ENCODE results near the gene FPR3. TPM values are rescaled to one million over a fixed set of nuclear protein-coding genes. Genes with fewer than 3 reads are reported as not detected.
"Not testable (repeated sequence)": the region's sequence is repeated elsewhere in the genome, so short reads cannot be mapped to it uniquely, and the experiment has no call there.

The FPR3 gene
- polyA plus RNA-seq, 12 donors = 0.09 to 0.75 (median 0.34) TPM; not detected in 2

DNA sequence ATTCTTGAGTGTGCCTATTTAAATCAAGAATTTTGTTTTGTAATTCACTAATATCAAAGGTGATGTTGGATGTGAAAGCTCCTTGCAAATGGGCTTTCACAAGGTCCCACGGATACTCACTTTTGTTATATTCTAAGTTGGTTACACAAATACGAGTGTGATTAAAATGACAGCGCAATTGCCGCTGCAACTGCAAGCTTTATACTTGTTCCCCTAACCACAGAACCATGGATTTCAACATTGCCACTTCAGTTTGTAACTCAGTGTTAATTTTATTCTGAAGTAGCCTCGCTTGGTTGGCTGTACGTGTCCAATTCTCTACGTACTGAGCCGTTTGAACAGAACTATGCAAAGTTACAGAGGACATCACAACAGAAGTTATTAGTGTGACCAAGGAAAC, 10.4 kb downstream of the FPR3 start:
- DNase-seq = not testable (repeated sequence)

- not testable (repeated sequence) for DNase-seq
Measured at GRCh38 chr19:51806571-51806970, 11.6 kb downstream of the FPR3 start.

DNA sequence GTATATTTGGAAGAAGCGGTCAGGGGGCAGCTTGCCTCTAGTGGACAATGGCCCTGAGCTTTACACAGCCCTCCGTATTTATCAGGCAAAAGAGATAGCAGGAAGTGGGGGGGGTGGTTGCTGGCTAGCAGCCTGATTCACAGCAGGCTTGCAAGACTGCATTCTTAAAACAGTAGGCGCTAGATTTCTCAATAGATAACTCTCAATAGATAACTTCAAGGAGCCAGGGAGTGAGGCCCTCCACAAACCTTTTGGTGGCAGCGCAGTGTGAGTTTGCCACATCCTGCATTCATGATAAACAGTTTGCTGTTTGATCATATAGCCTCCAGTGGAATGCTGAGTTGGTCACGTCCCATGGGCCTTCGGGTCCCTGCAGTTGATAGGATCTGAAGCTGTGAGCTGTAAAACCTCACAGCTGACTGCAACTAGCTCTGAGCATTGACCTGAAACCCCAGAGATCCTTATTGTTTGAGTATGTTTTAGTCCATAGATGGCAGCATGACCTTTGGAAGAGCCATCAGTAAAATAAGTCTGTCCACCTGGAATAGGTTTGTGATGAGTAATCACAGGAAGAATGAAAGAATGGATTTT, 12.2 kb downstream of the FPR3 start:
- DNase-seq = no peak

- no peak for DNase-seq
Measured at GRCh38 chr19:51807925-51808324, 13.0 kb downstream of the FPR3 start.

DNA sequence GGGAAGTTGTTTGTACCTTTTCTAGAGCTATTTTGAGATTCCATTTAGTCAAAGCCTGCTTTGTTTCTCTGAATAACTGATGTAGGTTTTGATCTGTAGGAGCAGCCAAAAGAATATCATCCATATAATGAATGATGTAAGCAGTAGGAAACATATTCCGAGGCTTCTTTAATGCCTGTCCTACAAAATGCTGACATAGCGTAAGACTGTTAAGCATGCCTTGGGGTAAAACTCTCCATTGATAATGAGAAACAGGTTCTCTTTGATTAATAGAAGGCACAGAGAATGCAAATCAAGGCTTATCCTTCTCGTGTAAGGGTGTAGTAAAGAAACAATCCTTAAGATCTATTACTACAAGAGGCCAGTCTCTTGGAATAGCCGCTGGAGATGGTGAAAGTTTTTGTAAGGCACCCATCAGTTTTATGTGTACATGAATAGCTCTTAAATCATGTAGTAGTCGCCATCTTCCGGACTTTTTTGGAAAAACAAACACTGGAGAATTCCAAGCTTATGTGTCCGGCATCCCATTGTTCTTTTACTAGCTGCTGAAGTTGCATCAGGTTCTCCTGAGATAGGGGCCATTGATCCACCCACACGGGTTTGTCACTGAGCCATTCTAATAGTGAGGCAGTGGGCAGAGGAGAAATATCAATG, 13.5 kb downstream of the FPR3 start:
- no peak for DNase-seq

GRCh38 chr19:51809787-51810186, 14.8 kb downstream of the FPR3 start:
- no peak for DNase-seq

DNA sequence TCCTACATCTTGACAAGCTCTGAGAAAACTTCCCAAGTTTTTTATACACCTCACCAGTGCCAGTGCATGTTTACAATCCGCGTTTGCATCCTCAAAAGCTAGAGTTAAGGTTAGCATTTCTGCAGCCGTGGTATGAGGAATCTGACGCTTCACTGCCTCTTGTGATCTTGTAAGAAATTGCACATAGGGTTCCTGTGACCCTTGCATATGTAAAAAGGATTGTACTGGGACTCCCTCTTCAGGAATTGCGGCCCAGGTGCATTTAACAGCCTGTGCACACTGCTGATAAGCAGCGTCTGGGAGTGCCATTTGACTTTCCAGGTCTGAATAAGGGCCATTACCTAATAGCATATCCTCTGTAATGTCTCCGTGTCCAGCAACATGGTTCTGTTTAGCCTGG, 15.3 kb downstream of the FPR3 start:
- no peak for DNase-seq

DNA sequence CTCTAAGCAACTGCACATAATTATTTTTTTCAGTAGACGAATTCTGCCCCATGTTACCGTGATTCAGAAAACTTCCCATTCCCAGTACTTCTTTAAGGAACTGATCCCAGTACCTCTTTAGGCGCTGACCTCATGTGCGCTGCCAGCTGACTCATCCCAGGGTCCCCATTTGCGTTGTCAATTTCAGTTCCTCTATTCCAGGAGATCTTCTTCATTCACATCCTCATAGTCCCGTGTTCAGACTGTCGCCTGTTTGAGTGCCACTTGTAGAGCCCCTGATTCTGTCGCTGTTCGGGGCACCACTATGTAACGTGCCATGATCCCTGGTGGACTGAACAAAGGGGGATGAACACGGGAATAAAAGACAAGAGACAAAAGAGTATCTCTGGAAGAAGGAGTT, 16.4 kb downstream of the FPR3 start:
- DNase-seq = no peak

- DNase-seq = no peak
Measured at GRCh38 chr19:51815043-51815442, 20.1 kb downstream of the FPR3 start.

- DNase-seq = no peak
Measured at GRCh38 chr19:51816711-51817110, 21.8 kb downstream of the FPR3 start.

DNA sequence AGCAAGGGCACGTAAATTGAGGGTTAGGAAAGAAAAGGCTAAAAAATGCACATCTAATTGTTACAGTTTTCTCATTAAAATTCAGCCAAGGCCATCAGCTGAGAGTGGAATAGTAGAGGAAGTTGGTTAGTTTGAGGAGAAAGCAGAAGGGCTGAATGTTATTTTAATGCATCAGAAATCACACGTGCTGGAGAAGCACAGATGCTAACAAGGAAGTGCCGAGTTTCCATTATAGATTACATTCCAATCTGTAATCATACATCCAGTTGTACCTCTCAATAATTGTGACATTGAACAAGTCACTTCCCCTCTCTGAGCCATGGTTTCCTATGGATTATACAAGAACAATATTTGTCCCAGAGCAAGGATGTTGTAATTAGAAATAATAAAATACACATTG, 25.1 kb downstream of the FPR3 start:
- DNase-seq = no peak

- DNase-seq = no peak
Measured at GRCh38 chr19:51820831-51821446, 26.0 kb downstream of the FPR3 start.

DNA sequence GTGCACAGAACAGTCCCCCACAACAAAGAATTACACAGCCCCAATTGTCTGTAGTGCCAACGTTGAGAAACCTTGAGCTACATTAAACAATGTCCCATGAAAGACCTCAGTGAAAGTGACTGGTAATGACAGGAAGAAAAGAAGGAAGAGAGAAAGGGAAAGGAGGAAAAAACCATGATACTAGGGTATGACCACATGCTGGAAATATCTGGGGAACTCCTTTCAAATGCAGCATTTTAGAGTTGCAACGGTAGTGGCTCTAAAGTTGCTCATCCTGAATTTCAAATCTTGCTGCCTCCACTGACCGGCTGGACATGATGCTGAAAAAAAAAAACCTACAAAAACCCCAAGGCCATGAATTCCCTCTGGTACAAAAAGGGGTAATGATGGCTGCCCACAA, 26.5 kb downstream of the FPR3 start:
- no peak for DNase-seq

GRCh38 chr19:51821921-51822320, 27.0 kb downstream of the FPR3 start:
- DNase-seq = no peak

DNA sequence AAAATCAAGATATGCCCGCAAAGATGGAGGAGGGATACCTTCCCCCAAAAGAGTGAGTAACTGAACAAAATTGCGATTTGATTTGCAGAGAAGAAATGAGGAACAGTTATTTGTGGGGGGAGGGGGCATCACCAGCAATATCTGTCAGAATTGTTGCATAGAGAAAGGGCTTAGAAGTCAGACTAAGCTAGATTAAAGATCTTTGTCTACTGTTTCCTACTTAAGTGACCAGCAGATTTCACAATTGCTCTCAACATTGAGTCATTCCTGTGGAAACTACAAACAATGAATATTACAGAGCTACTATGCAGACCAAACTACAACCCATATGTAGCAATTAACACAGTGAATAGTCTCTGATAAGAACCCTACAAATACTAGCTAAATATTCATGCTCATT, 27.4 kb downstream of the FPR3 start:
- DNase-seq = no peak

GRCh38 chr19:51822946-51823345, 28.0 kb downstream of the FPR3 start:
- DNase-seq = no peak

DNA sequence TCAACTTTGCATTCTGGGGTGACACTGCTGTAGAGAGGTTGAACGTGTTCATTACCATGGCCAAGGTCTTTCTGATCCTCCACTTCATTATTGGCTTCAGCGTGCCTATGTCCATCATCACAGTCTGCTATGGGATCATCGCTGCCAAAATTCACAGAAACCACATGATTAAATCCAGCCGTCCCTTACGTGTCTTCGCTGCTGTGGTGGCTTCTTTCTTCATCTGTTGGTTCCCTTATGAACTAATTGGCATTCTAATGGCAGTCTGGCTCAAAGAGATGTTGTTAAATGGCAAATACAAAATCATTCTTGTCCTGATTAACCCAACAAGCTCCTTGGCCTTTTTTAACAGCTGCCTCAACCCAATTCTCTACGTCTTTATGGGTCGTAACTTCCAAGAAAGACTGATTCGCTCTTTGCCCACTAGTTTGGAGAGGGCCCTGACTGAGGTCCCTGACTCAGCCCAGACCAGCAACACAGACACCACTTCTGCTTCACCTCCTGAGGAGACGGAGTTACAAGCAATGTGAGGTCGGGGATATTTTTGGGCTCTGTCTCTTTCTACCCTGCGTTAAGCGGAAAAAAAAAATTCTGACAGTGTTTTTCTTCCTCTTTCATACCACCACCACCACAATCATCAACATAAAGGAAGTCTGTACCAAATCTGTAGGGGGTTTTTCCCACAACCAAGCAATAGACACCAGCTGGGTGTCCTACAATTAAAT, 29.5 kb downstream of the FPR3 start:
- peak; percentile 25 for DNase-seq

- no peak for DNase-seq
Measured at GRCh38 chr19:51830274-51830673, 35.3 kb downstream of the FPR3 start.

DNA sequence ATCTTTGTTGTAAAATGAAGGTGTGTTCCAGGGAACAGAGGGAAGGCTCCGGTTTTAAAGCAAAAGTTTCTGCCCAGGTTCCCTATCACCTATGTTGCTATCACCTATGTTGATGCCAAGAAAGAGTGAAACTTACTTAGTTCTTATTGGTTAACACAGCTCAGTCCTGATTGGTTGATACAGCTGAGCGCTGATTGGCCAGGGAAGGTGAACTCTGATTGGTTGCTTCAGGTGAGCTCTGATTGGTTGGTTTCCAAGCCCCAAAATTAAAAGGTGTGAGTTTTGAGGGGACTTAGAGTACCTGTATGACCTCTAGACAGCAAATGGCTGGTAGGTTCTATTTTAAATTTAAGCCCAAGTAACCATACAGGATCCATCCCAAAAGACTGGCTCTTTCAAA, 42.2 kb downstream of the FPR3 start:
- no peak for DNase-seq

- DNase-seq = no peak
Measured at GRCh38 chr19:51861870-51862622, 67.1 kb downstream of the FPR3 start.

DNA sequence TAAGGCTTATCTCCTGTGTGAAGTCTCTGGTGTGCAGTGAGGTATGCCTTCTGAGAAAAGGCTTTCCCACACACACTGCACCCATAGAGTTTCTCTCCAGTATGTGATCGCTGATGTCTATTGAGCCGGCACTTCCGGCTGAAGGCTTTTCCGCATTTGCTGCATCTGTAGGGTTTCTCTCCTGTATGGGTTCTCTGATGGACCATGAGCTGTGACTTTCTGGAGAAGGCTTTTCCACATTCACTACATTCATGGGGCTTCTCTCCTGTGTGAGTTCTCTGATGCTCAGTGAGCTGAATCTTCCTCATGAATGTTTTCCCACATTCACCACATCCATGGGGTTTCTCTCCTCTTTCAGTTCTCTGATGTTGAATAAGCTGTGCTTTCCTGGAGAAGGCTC, 78.1 kb downstream of the FPR3 start:
- no peak for DNase-seq
